IMR-90 (cell line): ENCODE results near the gene AP2M1. TPM values are rescaled to one million over a fixed set of nuclear protein-coding genes. Genes with fewer than 3 reads are reported as not detected.
A peak's percentile ranks its signal among the peaks of the same experiment; 100 is the strongest.

Source experiments
- ATAC-seq: fragments of 200-7000 bp; cut with Tn5 transposase; 2 replicates; pipeline ENCODE4 v1.9.1; 2020; ENCODE audit warnings: low read depth, mild to moderate bottlenecking, moderate library complexity
- BruUV-seq: library from RNA; stranded (reverse); fragments of 400-500 nt; replicated peaks from 2 replicates; lab custom pipeline; 2021; lab: Mats Ljungman, UMichigan
- CTCF ChIA-PET: fragments of 300-600 bp; formaldehyde crosslinking; extraction: SDS; loops from one replicate; lab custom pipeline; 2021; ENCODE audit warnings: antibody characterized with exemption; lab: Yijun Ruan, JAX
- POLR2A ChIA-PET: fragments of 300-600 bp; sonication (Branson Sonifier 250); formaldehyde crosslinking; loops from one replicate; lab custom pipeline; 2022; ENCODE audit warnings: antibody characterized with exemption; ENCODE audit not compliant: unreplicated experiment; lab: Charles Lee
- DNase-seq: peaks from one replicate; pipeline ENCODE4 v3.0.0; 2013
- H2AFZ ChIP-seq: replicated peaks from 2 replicates; pipeline ENCODE3; 2013; ENCODE audit warnings: low read length, mild to moderate bottlenecking; ENCODE audit not compliant: poor library complexity
- H2AK5ac ChIP-seq: 2 replicates; pipeline ENCODE4 v1.6.1; 2013; ENCODE audit warnings: low read depth, low read length, inconsistent platforms
- H2AK9ac ChIP-seq: replicated peaks from 2 replicates; pipeline ENCODE3; 2013; ENCODE audit warnings: mild to moderate bottlenecking, low read depth, low read length, moderate library complexity; ENCODE audit not compliant: poor library complexity
- H2BK120ac ChIP-seq: 2 replicates; pipeline ENCODE4 v1.6.1; 2013; ENCODE audit warnings: low read depth, low read length, inconsistent platforms
- H2BK15ac ChIP-seq: 3 replicates; pipeline ENCODE4 v1.6.1; 2013; ENCODE audit warnings: low read depth, low read length, inconsistent platforms
- H2BK20ac ChIP-seq: 2 replicates; pipeline ENCODE4 v1.6.1; 2013; ENCODE audit warnings: low read depth, mild to moderate bottlenecking, inconsistent platforms, low read length, moderate library complexity
- H2BK5ac ChIP-seq: 2 replicates; pipeline ENCODE4 v1.6.1; 2013; ENCODE audit warnings: mild to moderate bottlenecking, low read depth, low read length, inconsistent platforms; ENCODE audit not compliant: poor library complexity, severe bottlenecking
- H3K14ac ChIP-seq: replicated peaks from 2 replicates; pipeline ENCODE4 v1.6.1; 2013; ENCODE audit warnings: low read depth, low read length, inconsistent platforms
- H3K18ac ChIP-seq: 2 replicates; pipeline ENCODE4 v1.6.1; 2013; ENCODE audit warnings: low read depth, low read length, control low read depth
- H3K23ac ChIP-seq: 2 replicates; pipeline ENCODE4 v1.6.1; 2013; ENCODE audit warnings: low read depth, low read length, inconsistent platforms
- H3K27ac ChIP-seq: 2 replicates; pipeline ENCODE4 v1.5.1; 2013; ENCODE audit warnings: mild to moderate bottlenecking, control low read depth, low read length; ENCODE audit not compliant: insufficient read depth
- H3K27me3 ChIP-seq: 2 replicates; pipeline ENCODE4 v1.6.1; 2013; ENCODE audit warnings: low read length; ENCODE audit not compliant: control insufficient read depth, insufficient read depth
- H3K36me3 ChIP-seq: 2 replicates; pipeline ENCODE4 v1.6.1; 2013; ENCODE audit warnings: low read length, mixed read lengths; ENCODE audit not compliant: control insufficient read depth, insufficient read depth
- H3K4ac ChIP-seq: 2 replicates; pipeline ENCODE4 v1.6.1; 2013; ENCODE audit warnings: low read depth, low read length, inconsistent platforms
- H3K4me1 ChIP-seq: 2 replicates; pipeline ENCODE4 v1.6.1; 2013; ENCODE audit warnings: low read length, mixed read lengths; ENCODE audit not compliant: control insufficient read depth, insufficient read depth
- H3K4me2 ChIP-seq: 2 replicates; pipeline ENCODE4 v1.6.1; 2013; ENCODE audit warnings: low read depth, mild to moderate bottlenecking, control low read depth, low read length, moderate library complexity
- H3K4me3 ChIP-seq: 2 replicates; pipeline ENCODE4 v1.5.1; 2013; ENCODE audit warnings: low read depth, mild to moderate bottlenecking, control low read depth, low read length, moderate library complexity; ENCODE audit not compliant: insufficient read depth
- H3K56ac ChIP-seq: 2 replicates; pipeline ENCODE4 v1.6.1; 2013; ENCODE audit warnings: low read length, inconsistent platforms; ENCODE audit not compliant: insufficient read depth; ENCODE audit errors: extremely low read depth
- H3K79me1 ChIP-seq, 2 experiments: 2 replicates each; pipeline ENCODE4 v1.6.1; 2013; ENCODE audit warnings: low read length in 2 of 2, inconsistent platforms in 1 of 2, low read depth in 1 of 2
- H3K9ac ChIP-seq: 2 replicates; pipeline ENCODE4 v1.6.1; 2013; ENCODE audit warnings: low read depth, low read length, control low read depth
- H3K9me1 ChIP-seq: 2 replicates; pipeline ENCODE4 v1.6.1; 2013; ENCODE audit warnings: low read length, inconsistent platforms; ENCODE audit not compliant: insufficient read depth
- H3K9me3 ChIP-seq: 2 replicates; pipeline ENCODE4 v1.6.1; 2013; ENCODE audit warnings: low read length; ENCODE audit not compliant: control insufficient read depth, insufficient read depth
- H4K20me1 ChIP-seq: 2 replicates; pipeline ENCODE4 v1.6.1; 2013; ENCODE audit warnings: low read length, inconsistent platforms; ENCODE audit not compliant: insufficient read depth
- H4K5ac ChIP-seq: 2 replicates; pipeline ENCODE4 v1.6.1; 2013; ENCODE audit warnings: mild to moderate bottlenecking, low read depth, low read length, control low read depth
- H4K8ac ChIP-seq, 2 experiments: 2 replicates each; pipeline ENCODE4 v1.6.1; 2013; ENCODE audit warnings: low read depth in 2 of 2, low read length in 2 of 2, control low read depth in 1 of 2, inconsistent platforms in 1 of 2
- H4K91ac ChIP-seq: 2 replicates; pipeline ENCODE4 v1.6.1; 2013; ENCODE audit warnings: low read depth, low read length, inconsistent platforms; ENCODE audit not compliant: insufficient read depth
- RFX5 ChIP-seq: IDR thresholded peaks from 2 replicates; pipeline ENCODE4 v1.8.0; 2012; ENCODE audit warnings: low read depth, mild to moderate bottlenecking, low read length, moderate library complexity
- WGBS, 2 experiments: methylation state at CpG; one replicate each; pipeline versions ENCODE4 v1.1.5 to v1.1.7; 2013; ENCODE audit warnings: missing lambda C conversion rate in 2 of 2; ENCODE audit not compliant: insufficient read length in 1 of 2; ENCODE audit errors: extremely low coverage in 2 of 2; 5-methylcytosine and 5-hydroxymethylcytosine counted together
- dilution Hi-C: fragments of 300-500 bp; cut with HindIII; formaldehyde crosslinking; loops from one replicate; pipeline ENCODE4 v1.14.3; 2018; ENCODE audit warnings: low sequenced_read_pairs; ENCODE audit not compliant: unreplicated experiment
- in situ Hi-C: fragments of 300-500 bp; cut with MboI; formaldehyde crosslinking; loops from 3 replicates; pipeline ENCODE4 v1.14.3; 2019; ENCODE audit warnings: low sequenced_read_pairs, inconsistent platforms, mixed read lengths
- intact Hi-C: fragments of 100-400 bp; cut with micrococcal nuclease; formaldehyde crosslinking; loops from 2 replicates; pipeline ENCODE4 v1.10.0; 2022
- polyA plus RNA-seq, 3 experiments: library from polyadenylated mRNA; depleted of rRNA; stranded (reverse); fragments of >200 nt; gene quantifications; 2 replicates each; pipeline ENCODE4 v1.2.3, GENCODE V29; 2012; ENCODE audit warnings: low replicate concordance in 1 of 3
- total RNA-seq: library from RNA; depleted of rRNA; stranded (reverse); fragments of >200 nt; gene quantifications from 2 replicates; pipeline ENCODE4 v1.2.3, GENCODE V29; 2012

AP2M1 gene
- total and polyA plus RNA-seq, 2 of the 4 experiments (the other 2 are of a cell fraction): 876 to 1,065 TPM

- DNase-seq (no peak), ATAC-seq (no peak)
- H3K14ac ChIP-seq: no peak overlapping the region
- no peak overlapping the region for H2AK5ac ChIP-seq
- no peaks in the 10 kb centered on the region for H3K27me3 ChIP-seq
- H4K8ac ChIP-seq: no peak overlapping the region
- ChIA-PET POLR2A (no interaction called here), CTCF (no interaction called here)
- no peak overlapping the region for H3K9ac ChIP-seq
- no peak overlapping the region for H2BK120ac ChIP-seq
- peaks cover 23 to 87% of the 10 kb centered on the region in 2 experiments for H3K79me1 ChIP-seq
- H4K20me1 ChIP-seq: peaks cover 70% of the 10 kb centered on the region
- no TSS peak for BruUV-seq
- H3K27ac ChIP-seq: no peak overlapping the region
- peaks cover 13% of the 10 kb centered on the region for H3K4me1 ChIP-seq
- H3K36me3 ChIP-seq: peaks cover 74% of the 10 kb centered on the region
- no peak overlapping the region for H2AK9ac ChIP-seq
- H3K4me2 ChIP-seq: no peak overlapping the region
- no peak overlapping the region for H3K4ac ChIP-seq
- no peak overlapping the region for H3K18ac ChIP-seq
- peaks cover 24% of the 10 kb centered on the region; the same call in 1 of the 2 replicates for H3K9me1 ChIP-seq
- TF ChIP-seq RFX5: no peak
- no peak overlapping the region for H4K91ac ChIP-seq
- no peak overlapping the region for H2BK15ac ChIP-seq
- H4K5ac ChIP-seq: no peak overlapping the region
- H3K23ac ChIP-seq: 0 out of 2 replicates have a peak overlapping the region, but pooled peaks have one; percentile 8
- in situ Hi-C loops (no loop called here), intact Hi-C loops (no loop called here), dilution Hi-C loops (no loop called here)
- no CpG with 5 or more reads among the region's 3 CpGs for WGBS, 2 experiments
- H3K56ac ChIP-seq: no peak overlapping the region
- no peak overlapping the region for H3K4me3 ChIP-seq
- H2BK20ac ChIP-seq: no peak overlapping the region
- no peak overlapping the region for H2AFZ ChIP-seq
- H3K9me3 ChIP-seq: no peaks in the 10 kb centered on the region
- H2BK5ac ChIP-seq: no peak overlapping the region
Measured at GRCh38 chr3:184165543-184165942, 9.1 kb upstream of the AP2M1 start.
